Effector memory CD8-positive, alpha-beta T cell (primary cell): ENCODE results near the gene ARHGAP27.

ENCODE experiments used
- ATAC-seq: fragments of 150-1000 bp; cut with Tn5 transposase; replicated peaks from 2 replicates; pipeline ENCODE4 v1.10.0; 2021; ENCODE audit warnings: mild to moderate bottlenecking, moderate library complexity
- DNase-seq, 3 experiments: peaks; one replicate each; pipeline ENCODE4 v3.0.0; 2021
- H3K27ac Mint-ChIP-seq, 2 donors: one replicate each; pipeline ENCODE4 v1.8.0; 2022; ENCODE audit warnings: mild to moderate bottlenecking in 2 of 2, mixed read lengths in 2 of 2, moderate library complexity in 2 of 2
- H3K27me3 Mint-ChIP-seq, 2 donors: one replicate each; pipeline ENCODE4 v1.8.0; 2022; ENCODE audit warnings: mixed read lengths in 2 of 2
- H3K36me3 Mint-ChIP-seq: one replicate; pipeline ENCODE4 v1.8.0; 2022; ENCODE audit warnings: mild to moderate bottlenecking, moderate library complexity, mixed read lengths; ENCODE audit not compliant: insufficient read depth
- H3K4me1 Mint-ChIP-seq, 2 donors: one replicate each; pipeline ENCODE4 v1.8.0; 2022; ENCODE audit warnings: low read depth in 2 of 2, mixed read lengths in 2 of 2
- H3K4me3 Mint-ChIP-seq, 2 donors: one replicate each; pipeline ENCODE4 v1.8.0; 2022; ENCODE audit warnings: mild to moderate bottlenecking in 2 of 2, mixed read lengths in 2 of 2, moderate library complexity in 2 of 2
- H3K9me3 Mint-ChIP-seq, 2 donors: one replicate each; pipeline ENCODE4 v1.8.0; 2022; ENCODE audit warnings: mixed read lengths in 2 of 2

ARHGAP27 gene

GRCh38 chr17:45423975-45424335 lies 8.7 kb downstream of the ARHGAP27 start:
- Mint-ChIP-seq H3K4me1 (peaks cover 8 to 13% of the 10 kb centered on the region in 2 donors), H3K4me3 (no peak overlapping the region), H3K36me3 (no peaks in the 10 kb centered on the region), H3K27ac (no peak overlapping the region), H3K9me3 (no peaks in the 10 kb centered on the region), H3K27me3 (no peaks in the 10 kb centered on the region)
- DNase-seq (no peak), ATAC-seq (no peak)

GRCh38 chr17:45423304-45423974 lies 9.2 kb downstream of the ARHGAP27 start:
- DNase-seq (no peak), ATAC-seq (no peak)
- Mint-ChIP-seq H3K36me3 (no peaks in the 10 kb centered on the region), H3K4me1 (peaks cover 7 to 10% of the 10 kb centered on the region in 2 donors), H3K27ac (no peak overlapping the region), H3K4me3 (no peak overlapping the region), H3K27me3 (no peaks in the 10 kb centered on the region), H3K9me3 (no peaks in the 10 kb centered on the region)

GRCh38 chr17:45414990-45415881 lies 17.4 kb downstream of the ARHGAP27 start:
- Mint-ChIP-seq H3K9me3 (no peaks in the 10 kb centered on the region), H3K4me3 (no peak overlapping the region), H3K27me3 (no peaks in the 10 kb centered on the region), H3K36me3 (peaks cover 10% of the 10 kb centered on the region), H3K27ac (no peak overlapping the region), H3K4me1 (peaks cover 17 to 22% of the 10 kb centered on the region in 2 donors)
- DNase-seq (no peak), ATAC-seq (no peak)

GRCh38 chr17:45413498-45413923 lies 19.2 kb downstream of the ARHGAP27 start:
- H3K4me3 Mint-ChIP-seq, result no peak overlapping the region
- peaks cover 10% of the 10 kb centered on the region for H3K36me3 Mint-ChIP-seq
- no peaks in the 10 kb centered on the region for H3K9me3 Mint-ChIP-seq
- H3K4me1 Mint-ChIP-seq, result peaks cover 27 to 35% of the 10 kb centered on the region in 2 donors
- DNase-seq (no peak), ATAC-seq (no peak)
- H3K27ac Mint-ChIP-seq, result no peak overlapping the region
- no peaks in the 10 kb centered on the region for H3K27me3 Mint-ChIP-seq

GRCh38 chr17:45411348-45412105 lies 21.1 kb downstream of the ARHGAP27 start:
- H3K36me3 Mint-ChIP-seq, result peaks cover 20% of the 10 kb centered on the region
- ATAC-seq (no peak), DNase-seq (no peak)

GRCh38 chr17:45410144-45411091 lies 22.3 kb downstream of the ARHGAP27 start:
- Mint-ChIP-seq H3K9me3 (no peaks in the 10 kb centered on the region), H3K36me3 (peaks cover 20% of the 10 kb centered on the region), H3K27me3 (no peaks in the 10 kb centered on the region), H3K27ac (peak overlapping the region; percentile 97 to 98), H3K4me3 (peak overlapping the region; percentile 96 to 98), H3K4me1 (peaks cover 46% of the 10 kb centered on the region in 2 donors)
- peak; percentile 32 to 39 (median 33) for DNase-seq
- peak; percentile 87 for ATAC-seq

More at GRCh38 chr17:45411348-45412105, 21.1 kb downstream of the ARHGAP27 start:
- no peaks in the 10 kb centered on the region for H3K27me3 Mint-ChIP-seq
- peak overlapping the region; percentile 97 to 98 for H3K27ac Mint-ChIP-seq
- H3K9me3 Mint-ChIP-seq, result no peaks in the 10 kb centered on the region
- peaks cover 46 to 48% of the 10 kb centered on the region in 2 donors for H3K4me1 Mint-ChIP-seq
- H3K4me3 Mint-ChIP-seq, result peak overlapping the region; percentile 96 to 98

- DNase-seq (no peak), ATAC-seq (peak; percentile 28)
- Mint-ChIP-seq H3K4me3 (peak overlapping the region; percentile 96 to 98), H3K27me3 (no peaks in the 10 kb centered on the region), H3K4me1 (peaks cover 46% of the 10 kb centered on the region in 2 donors), H3K27ac (peak overlapping the region; percentile 97 to 98), H3K9me3 (no peaks in the 10 kb centered on the region), H3K36me3 (peaks cover 23% of the 10 kb centered on the region)
These were observed 23.0 kb downstream of the ARHGAP27 start for GRCh38 chr17:45409659-45410076.

- DNase-seq (no peak), ATAC-seq (no peak)
- Mint-ChIP-seq H3K36me3 (peaks cover 26% of the 10 kb centered on the region), H3K4me1 (peaks cover 44 to 46% of the 10 kb centered on the region in 2 donors), H3K4me3 (peak overlapping the region; percentile 96 to 98), H3K27ac (peak overlapping the region; percentile 97 to 98), H3K27me3 (no peaks in the 10 kb centered on the region), H3K9me3 (no peaks in the 10 kb centered on the region)
These were observed 23.9 kb downstream of the ARHGAP27 start for GRCh38 chr17:45408611-45409421.

GRCh38 chr17:45406107-45406506 lies 26.6 kb downstream of the ARHGAP27 start:
- H3K27ac Mint-ChIP-seq, result peak overlapping the region in 1 of 2 donors; percentile 97
- no peak overlapping the region for H3K4me3 Mint-ChIP-seq
- H3K27me3 Mint-ChIP-seq, result no peaks in the 10 kb centered on the region
- H3K36me3 Mint-ChIP-seq, result peaks cover 46% of the 10 kb centered on the region
- H3K9me3 Mint-ChIP-seq, result no peaks in the 10 kb centered on the region
- no peak for ATAC-seq
- H3K4me1 Mint-ChIP-seq, result peaks cover 35% of the 10 kb centered on the region in 2 donors
- no peak for DNase-seq

- ATAC-seq (no peak), DNase-seq (no peak)
- Mint-ChIP-seq H3K36me3 (peaks cover 49% of the 10 kb centered on the region), H3K4me3 (no peak overlapping the region), H3K27ac (no peak overlapping the region), H3K9me3 (no peaks in the 10 kb centered on the region), H3K27me3 (no peaks in the 10 kb centered on the region), H3K4me1 (peaks cover 30 to 32% of the 10 kb centered on the region in 2 donors)
These were observed 27.2 kb downstream of the ARHGAP27 start for GRCh38 chr17:45405250-45406086.

- Mint-ChIP-seq H3K4me1 (peaks cover 27 to 28% of the 10 kb centered on the region in 2 donors), H3K36me3 (peaks cover 55% of the 10 kb centered on the region), H3K9me3 (no peaks in the 10 kb centered on the region), H3K27me3 (no peaks in the 10 kb centered on the region), H3K27ac (peak overlapping the region; percentile 58 to 85), H3K4me3 (no peak overlapping the region)
- no peak for DNase-seq
- no peak for ATAC-seq
These were observed 27.8 kb downstream of the ARHGAP27 start for GRCh38 chr17:45404870-45405249.
